SK-N-SH (cell line): ENCODE data around the gene UNC45A. TPM values are rescaled to one million over a fixed set of nuclear protein-coding genes. Genes with fewer than 3 reads are reported as not detected.
A peak's percentile ranks its signal among the peaks of the same experiment; 100 is the strongest.

Experiments
- CTCF ChIA-PET: fragments of 300-600, 350-600 bp; formaldehyde crosslinking; extraction: SDS; loops from one replicate; lab custom pipeline; 2021; lab: Yijun Ruan, JAX
- POLR2A ChIA-PET: fragments of 350-600 bp; sonication (Branson Sonifier 250); formaldehyde crosslinking; extraction: SDS; loops from one replicate; lab custom pipeline; 2020; ENCODE audit warnings: antibody characterized with exemption, inconsistent platforms; lab: Yijun Ruan, JAX
- DNase-seq: peaks from one replicate; pipeline ENCODE4 v3.0.0; 2012
- H2AFZ ChIP-seq: fragments of 200-600 bp; sonication (generic); 2 replicates; pipeline ENCODE4 v1.8.1; 2016; ENCODE audit warnings: antibody characterized with exemption, mild to moderate bottlenecking, low read depth
- H3F3A ChIP-seq: fragments of 200-600 bp; sonication (generic); replicated peaks from 2 replicates; pipeline ENCODE3; 2016; ENCODE audit warnings: antibody characterized with exemption, mild to moderate bottlenecking; ENCODE audit not compliant: insufficient read depth
- H3K27ac ChIP-seq, 2 experiments: fragments of 200-500 bp in 1 of 2; fragments of 200-600 bp in 1 of 2; sonication (Bioruptor generic) in 1 of 2; sonication (generic), shearing (Covaris generic) in 1 of 2; 2 replicates each; pipeline versions ENCODE4 v1.5.1 to v1.6.1; 2014 to 2016; ENCODE audit warnings: low read depth in 2 of 2, inconsistent platforms in 1 of 2, low read length in 1 of 2, mild to moderate bottlenecking in 1 of 2, mixed read lengths in 1 of 2
- H3K27me3 ChIP-seq: fragments of 200-600 bp; sonication (generic), shearing (Covaris generic); 2 replicates; pipeline ENCODE4 v1.6.1; 2016; ENCODE audit warnings: mixed run types; ENCODE audit not compliant: insufficient read depth
- H3K36me3 ChIP-seq, 2 experiments: fragments of 200-500 bp in 1 of 2; fragments of 200-600 bp in 1 of 2; sonication (Bioruptor generic) in 1 of 2; sonication (generic) in 1 of 2; replicated peaks in 1 of 2; 2 replicates each; pipeline versions ENCODE3 to v1.5.1; 2014 to 2016; ENCODE audit warnings: low read length in 1 of 2, mild to moderate bottlenecking in 1 of 2; ENCODE audit not compliant: insufficient read depth in 2 of 2, control insufficient read depth in 1 of 2
- H3K4me1 ChIP-seq, 2 experiments: fragments of 200-500 bp in 1 of 2; fragments of 200-600 bp in 1 of 2; sonication (Bioruptor generic) in 1 of 2; sonication (generic), shearing (Covaris generic) in 1 of 2; 2 replicates each; pipeline versions ENCODE4 v1.5.1 to v1.6.1; 2014 to 2016; ENCODE audit warnings: low read depth in 1 of 2, low read length in 1 of 2, mixed run types in 1 of 2; ENCODE audit not compliant: insufficient read depth in 2 of 2, control insufficient read depth in 1 of 2
- H3K4me2 ChIP-seq: fragments of 200-600 bp; sonication (generic), shearing (Covaris generic); 2 replicates; pipeline ENCODE4 v1.6.1; 2017; ENCODE audit warnings: mixed run types
- H3K4me3 ChIP-seq, 2 experiments: fragments of 200-500 bp in 1 of 2; fragments of 200-600 bp in 1 of 2; sonication (Bioruptor generic) in 1 of 2; sonication (generic), shearing (Covaris generic) in 1 of 2; 2 replicates each; pipeline versions ENCODE4 v1.5.1 to v1.8.1; 2014 to 2016; ENCODE audit warnings: low read depth in 2 of 2, inconsistent platforms in 1 of 2, low read length in 1 of 2, mild to moderate bottlenecking in 1 of 2, mixed read lengths in 1 of 2, moderate library complexity in 1 of 2
- H3K79me2 ChIP-seq: fragments of 200-600 bp; sonication (generic); 2 replicates; pipeline ENCODE4 v1.8.1; 2017; ENCODE audit warnings: mild to moderate bottlenecking; ENCODE audit not compliant: insufficient read depth
- H3K9ac ChIP-seq: fragments of 200-600 bp; sonication (generic); 2 replicates; pipeline ENCODE4 v1.6.1; 2017; ENCODE audit warnings: mixed run types
- H3K9me2 ChIP-seq: fragments of 200-600 bp; sonication (generic); 2 replicates; pipeline ENCODE4 v1.6.1; 2017; ENCODE audit warnings: mixed run types
- H3K9me3 ChIP-seq: fragments of 200-600 bp; sonication (generic); 2 replicates; pipeline ENCODE4 v1.6.1; 2017; ENCODE audit warnings: mixed run types, mild to moderate bottlenecking, moderate library complexity
- H4K20me1 ChIP-seq: fragments of 200-600 bp; sonication (generic); 2 replicates; pipeline ENCODE4 v1.6.1; 2017; ENCODE audit warnings: mild to moderate bottlenecking, mixed run types; ENCODE audit not compliant: insufficient read depth
- EP300 ChIP-seq, 2 experiments: IDR thresholded peaks; 2 replicates each; pipeline versions ENCODE4 v1.4.0 to v1.6.1; 2012; ENCODE audit warnings: borderline replicate concordance in 1 of 2, low read depth in 1 of 2, low read length in 1 of 2
- FOSL2 ChIP-seq: IDR thresholded peaks from 2 replicates; pipeline ENCODE4 v1.4.0; 2012; ENCODE audit warnings: low read depth, mild to moderate bottlenecking, moderate library complexity, borderline replicate concordance
- FOXM1 ChIP-seq: IDR thresholded peaks from 2 replicates; pipeline ENCODE4 v1.4.0; 2012; ENCODE audit warnings: low read depth, mild to moderate bottlenecking
- GABPA ChIP-seq: IDR thresholded peaks from 2 replicates; pipeline ENCODE4 v1.4.0; 2012; ENCODE audit warnings: low read depth, mild to moderate bottlenecking
- MXI1 ChIP-seq: IDR thresholded peaks from 2 replicates; pipeline ENCODE4 v1.6.1; 2012; ENCODE audit warnings: mild to moderate bottlenecking, low read depth, low read length, improper control_type of control experiment
- NFIC ChIP-seq: IDR thresholded peaks from 2 replicates; pipeline ENCODE4 v1.4.0; 2012; ENCODE audit warnings: borderline replicate concordance
- RCOR1 ChIP-seq: fragments of 150-350 bp; IDR thresholded peaks from 2 replicates; pipeline ENCODE4 v1.6.1; 2017; ENCODE audit warnings: antibody characterized with exemption, low read length
- RFX5 ChIP-seq: IDR thresholded peaks from 2 replicates; pipeline ENCODE4 v1.6.1; 2012; ENCODE audit warnings: mild to moderate bottlenecking, improper control_type of control experiment, low read length
- RXRA ChIP-seq: IDR thresholded peaks from 2 replicates; pipeline ENCODE4 v1.4.0; 2012; ENCODE audit warnings: low read depth, mild to moderate bottlenecking, borderline replicate concordance
- SIN3A ChIP-seq: IDR thresholded peaks from 2 replicates; pipeline ENCODE4 v1.6.1; 2012; ENCODE audit warnings: low read depth, mild to moderate bottlenecking, low read length, moderate library complexity, borderline replicate concordance
- SMC3 ChIP-seq: IDR thresholded peaks from 2 replicates; pipeline ENCODE4 v1.6.1; 2012; ENCODE audit warnings: low read depth, low read length, improper control_type of control experiment
- TCF12 ChIP-seq: IDR thresholded peaks from 2 replicates; pipeline ENCODE4 v1.4.0; 2012
- WGBS: methylation state at CpG from one replicate; pipeline ENCODE4 v1.1.6; 2017; ENCODE audit warnings: low lambda C conversion rate; 5-methylcytosine and 5-hydroxymethylcytosine counted together
- polyA plus RNA-seq, 3 experiments: library from polyadenylated mRNA; depleted of rRNA; stranded (reverse); fragments of >200 nt; gene quantifications; 2 replicates each; pipeline ENCODE4 v1.2.3, GENCODE V29; 2012
- TF ChIP-seq, protein P1 (sequence below): fragments of 150-350 bp; IDR thresholded peaks from 2 replicates; pipeline ENCODE4 v1.6.1; 2016; ENCODE audit warnings: mild to moderate bottlenecking, low read depth, low read length
- TF ChIP-seq, protein P2 (sequence below): fragments of 200-600 bp; sonication (generic); IDR thresholded peaks from 2 replicates; pipeline ENCODE4 v1.6.1; 2017; ENCODE audit warnings: antibody characterized with exemption, mild to moderate bottlenecking, moderate library complexity
- TF ChIP-seq, protein P3 (sequence below): fragments of 150-350 bp; IDR thresholded peaks from 2 replicates; pipeline ENCODE4 v1.6.1; 2017; ENCODE audit warnings: antibody characterized with exemption, low read length, low read depth, borderline replicate concordance
- TF ChIP-seq, protein P4 (sequence below): IDR thresholded peaks from 2 replicates; pipeline ENCODE4 v1.4.0; 2012; ENCODE audit warnings: low read depth, borderline replicate concordance
- TF ChIP-seq, protein P5 (sequence below): IDR thresholded peaks from 2 replicates; pipeline ENCODE4 v1.4.0; 2012; ENCODE audit warnings: low read depth, borderline replicate concordance

Gene UNC45A
- polyA plus RNA-seq, 1 of the 3 experiments (the other 2 are of a cell fraction), result 85.1 TPM

DNA sequence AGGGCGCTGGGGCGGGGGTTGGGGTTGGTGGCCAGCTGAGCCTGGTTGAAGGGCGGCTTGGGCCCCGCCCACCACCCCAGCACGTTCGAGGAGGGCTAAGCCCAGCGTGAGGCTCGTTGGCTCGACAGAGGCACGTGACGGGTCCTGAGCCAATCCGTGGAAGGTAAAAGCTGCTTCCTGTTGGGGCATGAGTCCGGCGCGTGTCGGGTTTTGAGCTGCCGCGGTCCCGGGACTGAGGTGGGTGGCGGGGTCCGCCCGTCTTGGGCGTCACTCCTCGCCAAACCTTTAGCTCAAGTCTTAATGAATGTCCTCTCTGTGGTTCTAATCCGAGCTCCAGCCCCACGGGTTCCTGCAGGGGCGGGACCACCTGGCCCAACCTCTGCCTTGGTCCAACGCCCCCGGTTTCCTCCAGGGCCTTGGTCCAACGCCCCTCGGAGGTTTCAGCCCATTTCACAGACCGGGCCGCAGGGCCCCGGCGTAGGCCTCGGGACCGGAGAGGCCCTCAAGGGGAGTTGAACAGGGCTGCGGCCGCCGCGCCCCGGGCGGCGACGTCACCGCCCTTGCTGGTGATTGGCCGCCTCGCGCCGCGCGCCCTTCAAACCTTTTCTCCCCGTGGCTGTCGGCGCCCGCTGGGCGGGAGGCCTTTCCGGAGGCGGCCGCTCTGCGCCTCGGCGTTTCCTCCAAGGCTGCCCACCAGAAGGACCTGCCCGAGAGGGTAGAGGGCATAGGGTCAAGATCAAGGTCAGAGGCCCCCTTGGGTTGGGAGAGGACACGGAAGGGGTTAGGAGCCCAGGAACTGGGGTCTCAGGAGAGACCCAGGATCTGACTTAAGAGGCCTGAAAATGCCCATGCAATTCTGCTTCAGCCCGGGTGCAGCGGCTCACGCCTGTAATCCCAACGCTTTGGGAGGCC, 19.9 kb downstream of the UNC45A start, which contains the start of gene RCCD1 (continued):
- TF ChIP-seq GABPA, result peak; percentile 32
- no peak for TF ChIP-seq RFX5
- TF ChIP-seq FOSL2, result no peak
- TF ChIP-seq, protein P1, sequence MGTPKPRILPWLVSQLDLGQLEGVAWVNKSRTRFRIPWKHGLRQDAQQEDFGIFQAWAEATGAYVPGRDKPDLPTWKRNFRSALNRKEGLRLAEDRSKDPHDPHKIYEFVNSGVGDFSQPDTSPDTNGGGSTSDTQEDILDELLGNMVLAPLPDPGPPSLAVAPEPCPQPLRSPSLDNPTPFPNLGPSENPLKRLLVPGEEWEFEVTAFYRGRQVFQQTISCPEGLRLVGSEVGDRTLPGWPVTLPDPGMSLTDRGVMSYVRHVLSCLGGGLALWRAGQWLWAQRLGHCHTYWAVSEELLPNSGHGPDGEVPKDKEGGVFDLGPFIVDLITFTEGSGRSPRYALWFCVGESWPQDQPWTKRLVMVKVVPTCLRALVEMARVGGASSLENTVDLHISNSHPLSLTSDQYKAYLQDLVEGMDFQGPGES, result 0 out of 2 replicates have a peak, but pooled peaks have one; percentile 16
- no peak for TF ChIP-seq RXRA
- no peak for TF ChIP-seq SMC3
- no peak for TF ChIP-seq TCF12
- TF ChIP-seq FOXM1, result peak; percentile 98
- TF ChIP-seq SIN3A, result peak; percentile 95; the same call in 1 of the 2 replicates
- TF ChIP-seq, protein P2, sequence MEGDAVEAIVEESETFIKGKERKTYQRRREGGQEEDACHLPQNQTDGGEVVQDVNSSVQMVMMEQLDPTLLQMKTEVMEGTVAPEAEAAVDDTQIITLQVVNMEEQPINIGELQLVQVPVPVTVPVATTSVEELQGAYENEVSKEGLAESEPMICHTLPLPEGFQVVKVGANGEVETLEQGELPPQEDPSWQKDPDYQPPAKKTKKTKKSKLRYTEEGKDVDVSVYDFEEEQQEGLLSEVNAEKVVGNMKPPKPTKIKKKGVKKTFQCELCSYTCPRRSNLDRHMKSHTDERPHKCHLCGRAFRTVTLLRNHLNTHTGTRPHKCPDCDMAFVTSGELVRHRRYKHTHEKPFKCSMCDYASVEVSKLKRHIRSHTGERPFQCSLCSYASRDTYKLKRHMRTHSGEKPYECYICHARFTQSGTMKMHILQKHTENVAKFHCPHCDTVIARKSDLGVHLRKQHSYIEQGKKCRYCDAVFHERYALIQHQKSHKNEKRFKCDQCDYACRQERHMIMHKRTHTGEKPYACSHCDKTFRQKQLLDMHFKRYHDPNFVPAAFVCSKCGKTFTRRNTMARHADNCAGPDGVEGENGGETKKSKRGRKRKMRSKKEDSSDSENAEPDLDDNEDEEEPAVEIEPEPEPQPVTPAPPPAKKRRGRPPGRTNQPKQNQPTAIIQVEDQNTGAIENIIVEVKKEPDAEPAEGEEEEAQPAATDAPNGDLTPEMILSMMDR, result no peak

DNA sequence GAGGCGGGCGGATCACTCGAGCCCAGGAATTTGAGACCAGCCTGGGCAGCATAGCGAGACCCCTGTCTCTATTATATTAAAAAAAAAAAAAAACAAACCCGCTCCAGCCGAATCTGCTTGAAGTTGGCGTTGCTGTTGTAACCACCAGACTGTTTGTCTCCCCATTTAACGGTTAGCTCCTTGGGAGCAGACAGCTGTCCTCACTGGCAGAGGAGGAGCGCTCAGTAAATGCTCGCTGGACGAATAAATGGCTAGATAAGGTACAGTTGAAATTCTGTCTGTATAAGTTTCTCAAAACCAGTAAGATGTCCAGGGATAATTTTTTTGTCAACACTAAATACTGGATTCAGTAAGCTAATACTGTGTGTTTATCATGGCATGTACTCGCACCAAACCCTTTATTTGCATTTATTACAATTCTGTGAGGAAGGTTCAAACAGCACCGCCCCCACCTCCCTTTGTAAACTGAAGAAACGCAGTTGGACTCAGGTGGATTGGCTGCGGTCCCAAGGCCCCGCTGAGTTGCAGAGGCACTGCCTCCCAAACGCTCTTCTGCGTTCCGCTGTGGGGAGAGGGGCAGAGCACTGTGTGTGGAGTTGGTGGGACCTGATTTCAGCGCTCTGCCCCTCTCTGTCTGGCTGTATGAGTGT, 20.7 kb downstream of the UNC45A start:
- Histone ChIP-seq H3K36me3 (peaks cover 6 to 30% of the 10 kb centered on the region in 2 experiments), H3F3A (peaks cover 12% of the 10 kb centered on the region), H3K4me3 (peak overlapping the region; percentile 76 to 81), H3K4me2 (peak overlapping the region; percentile 86), H3K79me2 (peaks cover 30% of the 10 kb centered on the region), H3K9me2 (no peaks in the 10 kb centered on the region), H4K20me1 (no peaks in the 10 kb centered on the region), H3K27ac (peak overlapping the region in 1 of 2 experiments; percentile 88; a peak in 2 of 4 replicates), H3K9ac (peak overlapping the region; percentile 94; the same call in 1 of the 2 replicates), H3K9me3 (no peaks in the 10 kb centered on the region), H3K4me1 (peaks cover 0 to 23% of the 10 kb centered on the region in 2 experiments; a peak in 1 of 4 replicates), H2AFZ (peak overlapping the region; percentile 74; the same call in 1 of the 2 replicates), H3K27me3 (no peaks in the 10 kb centered on the region)
- no peak for DNase-seq
- ChIA-PET CTCF (interaction anchor here (0.5 to 10.8 kb wide), 47 partner anchors 8 to 1121 kb away, joined by 3 to 186 read pairs (median 7); partner anchors contain the start of genes HDDC3, MAN2A2, PRC1 and UNC45A), POLR2A (interaction anchor here (0.8 to 2.5 kb wide), 7 partner anchors 9 to 94 kb away, joined by 3 to 12 read pairs (median 5); partner anchors contain the start of genes HDDC3, UNC45A and VPS33B)
- WGBS, result 59% methylated on average over 20 of the region's 20 CpGs
- TF ChIP-seq, protein P2, result no peak
- TF ChIP-seq NFIC (no peak), MXI1 (no peak), RCOR1 (no peak), EP300 (IDR thresholded peaks at IDR 0.05; ENCODE audit: borderline replicate concordance in 1 of 2, low read depth in 1 of 2, low read length in 1 of 2) (no peak)
- TF ChIP-seq, protein P3, sequence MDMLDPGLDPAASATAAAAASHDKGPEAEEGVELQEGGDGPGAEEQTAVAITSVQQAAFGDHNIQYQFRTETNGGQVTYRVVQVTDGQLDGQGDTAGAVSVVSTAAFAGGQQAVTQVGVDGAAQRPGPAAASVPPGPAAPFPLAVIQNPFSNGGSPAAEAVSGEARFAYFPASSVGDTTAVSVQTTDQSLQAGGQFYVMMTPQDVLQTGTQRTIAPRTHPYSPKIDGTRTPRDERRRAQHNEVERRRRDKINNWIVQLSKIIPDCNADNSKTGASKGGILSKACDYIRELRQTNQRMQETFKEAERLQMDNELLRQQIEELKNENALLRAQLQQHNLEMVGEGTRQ, result no peak
- TF ChIP-seq, protein P4, sequence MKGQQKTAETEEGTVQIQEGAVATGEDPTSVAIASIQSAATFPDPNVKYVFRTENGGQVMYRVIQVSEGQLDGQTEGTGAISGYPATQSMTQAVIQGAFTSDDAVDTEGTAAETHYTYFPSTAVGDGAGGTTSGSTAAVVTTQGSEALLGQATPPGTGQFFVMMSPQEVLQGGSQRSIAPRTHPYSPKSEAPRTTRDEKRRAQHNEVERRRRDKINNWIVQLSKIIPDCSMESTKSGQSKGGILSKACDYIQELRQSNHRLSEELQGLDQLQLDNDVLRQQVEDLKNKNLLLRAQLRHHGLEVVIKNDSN, result no peak
- TF ChIP-seq, protein P5, sequence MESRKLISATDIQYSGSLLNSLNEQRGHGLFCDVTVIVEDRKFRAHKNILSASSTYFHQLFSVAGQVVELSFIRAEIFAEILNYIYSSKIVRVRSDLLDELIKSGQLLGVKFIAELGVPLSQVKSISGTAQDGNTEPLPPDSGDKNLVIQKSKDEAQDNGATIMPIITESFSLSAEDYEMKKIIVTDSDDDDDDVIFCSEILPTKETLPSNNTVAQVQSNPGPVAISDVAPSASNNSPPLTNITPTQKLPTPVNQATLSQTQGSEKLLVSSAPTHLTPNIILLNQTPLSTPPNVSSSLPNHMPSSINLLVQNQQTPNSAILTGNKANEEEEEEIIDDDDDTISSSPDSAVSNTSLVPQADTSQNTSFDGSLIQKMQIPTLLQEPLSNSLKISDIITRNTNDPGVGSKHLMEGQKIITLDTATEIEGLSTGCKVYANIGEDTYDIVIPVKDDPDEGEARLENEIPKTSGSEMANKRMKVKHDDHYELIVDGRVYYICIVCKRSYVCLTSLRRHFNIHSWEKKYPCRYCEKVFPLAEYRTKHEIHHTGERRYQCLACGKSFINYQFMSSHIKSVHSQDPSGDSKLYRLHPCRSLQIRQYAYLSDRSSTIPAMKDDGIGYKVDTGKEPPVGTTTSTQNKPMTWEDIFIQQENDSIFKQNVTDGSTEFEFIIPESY, result no peak
